Thoracic aorta (tissue), 2 donors: ENCODE data around the gene ARHGAP22. TPM values are rescaled to one million over a fixed set of nuclear protein-coding genes. Genes with fewer than 3 reads are reported as not detected.

Source experiments
- ATAC-seq: fragments of 150-250 bp; one replicate; pipeline ENCODE4 v1.8.0; 2017; ENCODE audit warnings: low read depth; ENCODE audit not compliant: insufficient number of reproducible peaks, low FRiP score
- DNase-seq: peaks from one replicate; pipeline ENCODE4 v3.0.0-alpha.2; 2020; ENCODE audit warnings: low spot score
- H3K27ac ChIP-seq, 2 donors: fragments of 200-600 bp; sonication (generic); 1 replicate in 1 of 2; 2 replicates in 1 of 2; pipeline ENCODE4 v1.5.1; 2016; ENCODE audit warnings: mild to moderate bottlenecking in 2 of 2, moderate library complexity in 2 of 2
- H3K27me3 ChIP-seq: fragments of 200-600 bp; sonication (generic); replicated peaks from 2 replicates; pipeline ENCODE4 v1.6.0; 2016; ENCODE audit warnings: mild to moderate bottlenecking; ENCODE audit not compliant: insufficient read depth
- H3K36me3 ChIP-seq: fragments of 200-600 bp; sonication (generic); one replicate; pipeline ENCODE4 v1.5.1; 2016
- H3K4me1 ChIP-seq, 2 donors: fragments of 200-600 bp; sonication (generic); 1 replicate in 1 of 2; 2 replicates in 1 of 2; pipeline versions ENCODE4 v1.5.1 to v1.6.0; 2016; ENCODE audit warnings: low read depth in 2 of 2, mild to moderate bottlenecking in 1 of 2; ENCODE audit not compliant: control insufficient read depth in 1 of 2
- H3K4me3 ChIP-seq: fragments of 200-600 bp; sonication (generic); 2 replicates; pipeline ENCODE4 v1.5.1; 2016; ENCODE audit warnings: mild to moderate bottlenecking
- H3K9me3 ChIP-seq: fragments of 200-600 bp; sonication (generic); 2 replicates; pipeline ENCODE4 v1.5.1; 2016
- CTCF ChIP-seq: fragments of 200-600 bp; sonication (generic); IDR thresholded peaks from one replicate; pipeline ENCODE4 v1.5.1; 2019; ENCODE audit warnings: antibody characterized with exemption
- total RNA-seq, 2 donors: library from RNA; depleted of rRNA; stranded (reverse); fragments of >200 nt; gene quantifications; one replicate each; pipeline versions ENCODE4 v1.1.0 to v1.2.3, GENCODE V29; 2016

Gene ARHGAP22
- total RNA-seq, 2 donors from 2014 or later = 15.4 to 24.8 TPM

GRCh38 chr10:48478469-48478868 lies 126.4 kb downstream of the ARHGAP22 start:
- H3K36me3 ChIP-seq = no peaks in the 10 kb centered on the region
- ATAC-seq = no peak
- no peak for TF ChIP-seq CTCF
- H3K27ac ChIP-seq = no peak overlapping the region
- H3K9me3 ChIP-seq = no peaks in the 10 kb centered on the region
- H3K4me3 ChIP-seq = no peak overlapping the region
- peaks cover 0 to 7% of the 10 kb centered on the region in 2 donors for H3K4me1 ChIP-seq
- no peaks in the 10 kb centered on the region for H3K27me3 ChIP-seq
- DNase-seq = no peak

- no peaks in the 10 kb centered on the region for H3K36me3 ChIP-seq
- no peak for DNase-seq
- H3K4me1 ChIP-seq = peaks cover 0 to 7% of the 10 kb centered on the region in 2 donors
- H3K9me3 ChIP-seq = no peaks in the 10 kb centered on the region
- ATAC-seq = no peak
- H3K27me3 ChIP-seq = no peaks in the 10 kb centered on the region
- no peak overlapping the region for H3K4me3 ChIP-seq
- TF ChIP-seq CTCF = no peak
- no peak overlapping the region for H3K27ac ChIP-seq
These were observed 127.3 kb downstream of the ARHGAP22 start for GRCh38 chr10:48477616-48478015.

- DNase-seq (no peak), ATAC-seq (no peak)
- Histone ChIP-seq H3K27me3 (no peaks in the 10 kb centered on the region), H3K9me3 (no peaks in the 10 kb centered on the region), H3K36me3 (no peaks in the 10 kb centered on the region), H3K4me3 (no peak overlapping the region), H3K27ac (no peak overlapping the region), H3K4me1 (peaks cover 0 to 7% of the 10 kb centered on the region in 2 donors)
- no peak for TF ChIP-seq CTCF
These were observed 127.7 kb downstream of the ARHGAP22 start for GRCh38 chr10:48477141-48477540.

- H3K27me3 ChIP-seq = no peaks in the 10 kb centered on the region
- no peak for ATAC-seq
- no peaks in the 10 kb centered on the region for H3K36me3 ChIP-seq
- no peak overlapping the region for H3K4me3 ChIP-seq
- H3K27ac ChIP-seq = no peak overlapping the region
- no peaks in the 10 kb centered on the region for H3K9me3 ChIP-seq
- peaks cover 0 to 7% of the 10 kb centered on the region in 2 donors for H3K4me1 ChIP-seq
- no peak for TF ChIP-seq CTCF
- DNase-seq = no peak
These were observed 128.4 kb downstream of the ARHGAP22 start for GRCh38 chr10:48476279-48476982.

GRCh38 chr10:48475943-48476278 lies 129.0 kb downstream of the ARHGAP22 start:
- no peaks in the 10 kb centered on the region for H3K27me3 ChIP-seq
- no peak for TF ChIP-seq CTCF
- H3K36me3 ChIP-seq = no peaks in the 10 kb centered on the region
- H3K27ac ChIP-seq = no peak overlapping the region
- DNase-seq = no peak
- no peak overlapping the region for H3K4me3 ChIP-seq
- no peaks in the 10 kb centered on the region for H3K9me3 ChIP-seq
- H3K4me1 ChIP-seq = peaks cover 0 to 7% of the 10 kb centered on the region in 2 donors
- ATAC-seq = no peak
